Calu3 (cell line): Measurements from ENCODE around the gene OTX2. TPM values are rescaled to one million over a fixed set of nuclear protein-coding genes. Genes with fewer than 3 reads are reported as not detected.

ENCODE experiments used
- BruUV-seq: library from RNA; stranded (reverse); fragments of 400-500 nt; replicated peaks from 2 replicates; lab custom pipeline; 2021; lab: Mats Ljungman, UMichigan
- CTCF ChIA-PET: fragments of 300-600 bp; sonication (Branson Sonifier 250); formaldehyde crosslinking; loops from one replicate; lab custom pipeline; 2022; ENCODE audit warnings: antibody characterized with exemption; lab: Charles Lee
- DNase-seq: peaks from one replicate; pipeline ENCODE4 v3.0.0; 2022
- H3K27ac Mint-ChIP-seq: one replicate; pipeline ENCODE4 v1.8.0; 2022; ENCODE audit warnings: mixed read lengths; ENCODE audit not compliant: unreplicated experiment
- H3K27me3 Mint-ChIP-seq: one replicate; pipeline ENCODE4 v1.8.0; 2022; ENCODE audit warnings: mixed read lengths; ENCODE audit not compliant: unreplicated experiment
- H3K36me3 Mint-ChIP-seq: one replicate; pipeline ENCODE4 v1.8.0; 2022; ENCODE audit warnings: mild to moderate bottlenecking, moderate library complexity, mixed read lengths; ENCODE audit not compliant: insufficient read depth, unreplicated experiment
- H3K4me1 Mint-ChIP-seq: one replicate; pipeline ENCODE4 v1.8.0; 2022; ENCODE audit warnings: mild to moderate bottlenecking, low read depth, mixed read lengths; ENCODE audit not compliant: unreplicated experiment
- H3K4me3 Mint-ChIP-seq: one replicate; pipeline ENCODE4 v1.8.0; 2022; ENCODE audit warnings: mild to moderate bottlenecking, low read depth, moderate library complexity, mixed read lengths; ENCODE audit not compliant: unreplicated experiment
- H3K9me3 Mint-ChIP-seq: one replicate; pipeline ENCODE4 v1.8.0; 2022; ENCODE audit warnings: low read depth, mixed read lengths; ENCODE audit not compliant: unreplicated experiment
- intact Hi-C: fragments of 100-400 bp; cut with micrococcal nuclease; formaldehyde crosslinking; loops from one replicate; pipeline ENCODE4 v1.10.0; 2022; ENCODE audit not compliant: unreplicated experiment
- total RNA-seq: library from RNA; stranded (reverse); gene quantifications from 2 replicates; pipeline ENCODE4 v1.2.3, GENCODE V29; 2022
- TF ChIP-seq, protein P1 (sequence below): fragments of 200-600 bp; IDR thresholded peaks from one replicate; pipeline ENCODE4 v1.8.0; 2022; ENCODE audit warnings: antibody characterized with exemption; ENCODE audit not compliant: unreplicated experiment

The OTX2 gene
- total RNA-seq, 1 experiment from 2014 or later, result not detected

DNA sequence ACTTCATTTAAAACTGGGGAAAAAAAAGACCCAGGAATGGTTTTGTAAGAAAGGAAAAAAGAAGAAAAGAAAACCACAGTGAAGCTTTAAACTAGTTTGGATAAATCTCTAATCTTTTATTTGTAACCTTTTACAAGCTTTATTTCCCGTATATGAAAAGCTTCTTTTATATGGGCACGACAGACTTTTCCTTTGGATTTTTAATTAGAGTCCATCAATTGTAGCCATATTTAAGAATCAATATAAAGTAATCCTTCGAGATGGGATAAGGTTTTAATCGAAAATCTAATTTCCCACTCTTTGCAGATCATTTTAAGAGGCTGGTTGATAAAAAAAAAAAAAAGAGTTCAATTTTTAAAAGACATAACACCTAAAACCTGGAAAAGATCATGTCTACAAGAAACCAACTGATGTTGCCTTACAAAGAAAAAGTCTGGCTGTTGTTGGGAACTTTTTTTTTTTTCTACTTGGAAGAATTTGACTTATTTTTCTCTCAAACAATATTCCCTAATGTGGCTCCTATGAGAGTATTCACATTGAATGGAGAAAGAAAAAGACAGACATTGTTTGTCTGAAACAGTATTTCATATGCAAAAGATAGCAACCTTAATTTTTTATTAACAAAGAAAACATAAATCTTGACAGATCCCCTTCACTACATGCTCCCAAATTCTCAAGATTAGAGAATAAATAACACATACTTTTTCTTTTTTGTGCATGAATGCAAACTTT lies 4.9 kb upstream of the OTX2 start:
- peaks cover 74% of the 10 kb centered on the region for H3K27me3 Mint-ChIP-seq
- CTCF ChIA-PET, result interaction anchor here (0.7 kb wide), 2 partner anchors 270 to 638 kb away, joined by 4 to 6 read pairs; no protein-coding TSS in a partner anchor
- BruUV-seq, result no TSS peak

GRCh38 chr14:56814519-56814959 lies 4.3 kb upstream of the OTX2 start:
- H3K27ac Mint-ChIP-seq, result no peak overlapping the region
- TF ChIP-seq, protein P1, sequence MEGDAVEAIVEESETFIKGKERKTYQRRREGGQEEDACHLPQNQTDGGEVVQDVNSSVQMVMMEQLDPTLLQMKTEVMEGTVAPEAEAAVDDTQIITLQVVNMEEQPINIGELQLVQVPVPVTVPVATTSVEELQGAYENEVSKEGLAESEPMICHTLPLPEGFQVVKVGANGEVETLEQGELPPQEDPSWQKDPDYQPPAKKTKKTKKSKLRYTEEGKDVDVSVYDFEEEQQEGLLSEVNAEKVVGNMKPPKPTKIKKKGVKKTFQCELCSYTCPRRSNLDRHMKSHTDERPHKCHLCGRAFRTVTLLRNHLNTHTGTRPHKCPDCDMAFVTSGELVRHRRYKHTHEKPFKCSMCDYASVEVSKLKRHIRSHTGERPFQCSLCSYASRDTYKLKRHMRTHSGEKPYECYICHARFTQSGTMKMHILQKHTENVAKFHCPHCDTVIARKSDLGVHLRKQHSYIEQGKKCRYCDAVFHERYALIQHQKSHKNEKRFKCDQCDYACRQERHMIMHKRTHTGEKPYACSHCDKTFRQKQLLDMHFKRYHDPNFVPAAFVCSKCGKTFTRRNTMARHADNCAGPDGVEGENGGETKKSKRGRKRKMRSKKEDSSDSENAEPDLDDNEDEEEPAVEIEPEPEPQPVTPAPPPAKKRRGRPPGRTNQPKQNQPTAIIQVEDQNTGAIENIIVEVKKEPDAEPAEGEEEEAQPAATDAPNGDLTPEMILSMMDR, result no peak
- no peak for DNase-seq
- no peaks in the 10 kb centered on the region for H3K9me3 Mint-ChIP-seq
- no peaks in the 10 kb centered on the region for H3K36me3 Mint-ChIP-seq
- no peaks in the 10 kb centered on the region for H3K4me1 Mint-ChIP-seq
- H3K4me3 Mint-ChIP-seq, result no peak overlapping the region
- CTCF ChIA-PET, result interaction anchor here (0.7 kb wide), 2 partner anchors 270 to 638 kb away, joined by 4 to 6 read pairs; no protein-coding TSS in a partner anchor
- BruUV-seq, result no TSS peak
- H3K27me3 Mint-ChIP-seq, result peaks cover 78% of the 10 kb centered on the region
- intact Hi-C loops, result no loop called here

More for the DNA sequence above, 4.9 kb upstream of the OTX2 start:
- TF ChIP-seq, protein P1, result no peak
- H3K27ac Mint-ChIP-seq, result no peak overlapping the region
- no peaks in the 10 kb centered on the region for H3K9me3 Mint-ChIP-seq
- intact Hi-C loops, result no loop called here
- H3K4me3 Mint-ChIP-seq, result no peak overlapping the region
- DNase-seq, result no peak
- no peaks in the 10 kb centered on the region for H3K36me3 Mint-ChIP-seq
- no peaks in the 10 kb centered on the region for H3K4me1 Mint-ChIP-seq

DNA sequence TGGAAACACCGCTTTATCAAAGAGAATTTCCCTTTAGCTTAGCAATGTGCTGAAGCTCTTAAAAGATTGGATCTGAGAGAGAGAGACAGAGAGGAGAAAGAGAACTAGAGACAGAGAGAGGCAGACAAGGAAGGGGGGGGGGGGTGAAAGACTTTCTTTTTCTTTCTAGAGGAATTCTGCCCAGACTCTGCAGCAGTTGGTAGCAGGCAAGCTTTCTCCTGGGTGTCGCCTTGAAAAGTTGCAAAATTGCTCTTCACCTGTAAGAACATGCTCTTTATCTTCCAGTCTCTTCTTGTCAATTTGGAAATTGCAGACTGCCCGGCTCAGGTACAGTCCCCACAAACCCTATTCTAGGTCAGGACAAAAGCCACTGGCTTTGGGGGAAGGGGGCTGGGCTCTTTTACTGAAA lies 2.9 kb upstream of the OTX2 start:
- H3K36me3 Mint-ChIP-seq, result no peaks in the 10 kb centered on the region
- TF ChIP-seq, protein P1, result no peak
- no TSS peak for BruUV-seq
- CTCF ChIA-PET, result interaction anchor here (0.6 kb wide), 2 partner anchors 32 to 86 kb away, joined by 4 read pairs; no protein-coding TSS in a partner anchor
- intact Hi-C loops, result no loop called here
- H3K4me1 Mint-ChIP-seq, result no peaks in the 10 kb centered on the region
- DNase-seq, result no peak
- no peaks in the 10 kb centered on the region for H3K9me3 Mint-ChIP-seq
- no peak overlapping the region for H3K4me3 Mint-ChIP-seq
- peaks cover 68% of the 10 kb centered on the region for H3K27me3 Mint-ChIP-seq
- no peak overlapping the region for H3K27ac Mint-ChIP-seq

GRCh38 chr14:56812364-56813141 lies 2.3 kb upstream of the OTX2 start:
- Mint-ChIP-seq H3K4me3 (no peak overlapping the region), H3K9me3 (no peaks in the 10 kb centered on the region), H3K36me3 (no peaks in the 10 kb centered on the region), H3K4me1 (no peaks in the 10 kb centered on the region), H3K27ac (no peak overlapping the region), H3K27me3 (peaks cover 66% of the 10 kb centered on the region)
- TF ChIP-seq, protein P1, result no peak
- DNase-seq, result no peak
- intact Hi-C loops, result no loop called here
- CTCF ChIA-PET, result interaction anchor here (0.6 kb wide), 2 partner anchors 31 to 86 kb away, joined by 4 read pairs; no protein-coding TSS in a partner anchor
- BruUV-seq, result no TSS peak
